Nephron progenitor cell (in vitro differentiated cells): ENCODE measurements around the gene PUS10.
A peak's percentile ranks its signal among the peaks of the same experiment; 100 is the strongest.
"Not testable (repeated sequence)": the region's sequence is repeated elsewhere in the genome, so short reads cannot be mapped to it uniquely, and the experiment has no call there.

Experiments used
- DNase-seq: peaks from one replicate; pipeline ENCODE4 v3.0.0; 2021
- H3K27ac Mint-ChIP-seq: 2 replicates; pipeline ENCODE4 v1.8.0; 2021; ENCODE audit warnings: mild to moderate bottlenecking, moderate library complexity, mixed read lengths
- H3K27me3 Mint-ChIP-seq: 2 replicates; pipeline ENCODE4 v1.8.0; 2021; ENCODE audit warnings: mild to moderate bottlenecking, low read depth, mixed read lengths; ENCODE audit not compliant: poor library complexity
- H3K36me3 Mint-ChIP-seq: 2 replicates; pipeline ENCODE4 v1.8.0; 2021; ENCODE audit warnings: low read depth, mixed read lengths
- H3K4me1 Mint-ChIP-seq: 2 replicates; pipeline ENCODE4 v1.8.0; 2021; ENCODE audit warnings: mixed read lengths
- H3K4me3 Mint-ChIP-seq: 2 replicates; pipeline ENCODE4 v1.8.0; 2021; ENCODE audit warnings: mild to moderate bottlenecking, moderate library complexity, mixed read lengths
- H3K9me3 Mint-ChIP-seq: 2 replicates; pipeline ENCODE4 v1.8.0; 2021; ENCODE audit warnings: mild to moderate bottlenecking, moderate library complexity, mixed read lengths
- CTCF ChIP-seq: fragments of 200-600 bp; sonication (generic); IDR thresholded peaks from 2 replicates; pipeline ENCODE4 v1.5.0; 2021; ENCODE audit warnings: antibody characterized with exemption

The PUS10 gene

GRCh38 chr2:61015976-61016375 lies 2.1 kb downstream of the PUS10 start:
- no peak for DNase-seq
- H3K4me1 Mint-ChIP-seq, result peaks cover 33% of the 10 kb centered on the region
- no peak for TF ChIP-seq CTCF
- peak overlapping the region; percentile 100 for H3K4me3 Mint-ChIP-seq
- H3K27ac Mint-ChIP-seq, result no peak overlapping the region
- peaks cover 12% of the 10 kb centered on the region for H3K9me3 Mint-ChIP-seq
- H3K27me3 Mint-ChIP-seq, result no peaks in the 10 kb centered on the region
- peaks cover 15% of the 10 kb centered on the region for H3K36me3 Mint-ChIP-seq

GRCh38 chr2:61014763-61015162 lies 3.3 kb downstream of the PUS10 start:
- no peak for DNase-seq
- TF ChIP-seq CTCF, result no peak
- Mint-ChIP-seq H3K27me3 (no peaks in the 10 kb centered on the region), H3K27ac (no peak overlapping the region), H3K9me3 (peaks cover 3% of the 10 kb centered on the region), H3K4me3 (peak overlapping the region; percentile 100), H3K36me3 (peaks cover 3% of the 10 kb centered on the region), H3K4me1 (peaks cover 32% of the 10 kb centered on the region)

- TF ChIP-seq CTCF, result no peak
- no peaks in the 10 kb centered on the region for H3K9me3 Mint-ChIP-seq
- no peak overlapping the region for H3K27ac Mint-ChIP-seq
- no peaks in the 10 kb centered on the region for H3K27me3 Mint-ChIP-seq
- H3K36me3 Mint-ChIP-seq, result no peaks in the 10 kb centered on the region
- DNase-seq, result no peak
- peaks cover 19% of the 10 kb centered on the region for H3K4me1 Mint-ChIP-seq
- H3K4me3 Mint-ChIP-seq, result no peak overlapping the region
Measured at GRCh38 chr2:61013382-61013781, 4.7 kb downstream of the PUS10 start.

- not testable (repeated sequence) for H3K36me3 Mint-ChIP-seq, H3K27ac Mint-ChIP-seq, H3K9me3 Mint-ChIP-seq, H3K27me3 Mint-ChIP-seq, H3K4me3 Mint-ChIP-seq, DNase-seq
- H3K4me1 Mint-ChIP-seq, result peaks cover 15% of the 10 kb centered on the region
Measured at GRCh38 chr2:61012303-61012702, 5.8 kb downstream of the PUS10 start.

- H3K36me3 Mint-ChIP-seq, result no peaks in the 10 kb centered on the region
- DNase-seq, result no peak
- TF ChIP-seq CTCF, result no peak
- H3K27me3 Mint-ChIP-seq, result no peaks in the 10 kb centered on the region
- H3K27ac Mint-ChIP-seq, result no peak overlapping the region
- no peaks in the 10 kb centered on the region for H3K9me3 Mint-ChIP-seq
- peaks cover 14% of the 10 kb centered on the region for H3K4me1 Mint-ChIP-seq
- no peak overlapping the region for H3K4me3 Mint-ChIP-seq
Measured at GRCh38 chr2:61011678-61012077, 6.4 kb downstream of the PUS10 start.

- Mint-ChIP-seq H3K36me3 (no peaks in the 10 kb centered on the region), H3K27me3 (peaks cover 2% of the 10 kb centered on the region), H3K9me3 (no peaks in the 10 kb centered on the region), H3K27ac (no peak overlapping the region), H3K4me1 (no peaks in the 10 kb centered on the region), H3K4me3 (no peak overlapping the region)
- TF ChIP-seq CTCF, result no peak
- DNase-seq, result no peak
Measured at GRCh38 chr2:61009355-61009754, 8.7 kb downstream of the PUS10 start.
